CD14-positive monocyte (primary cell): ENCODE measurements around the gene EPAS1. TPM values are rescaled to one million over a fixed set of nuclear protein-coding genes. Genes with fewer than 3 reads are reported as not detected.

ENCODE experiments used
- DNase-seq, 3 donors: peaks; one replicate each; pipeline ENCODE4 v3.0.0-alpha.2; 2011 to 2022
- H2AFZ ChIP-seq: 2 replicates; pipeline ENCODE4 v1.6.0; 2012; ENCODE audit warnings: mild to moderate bottlenecking, low read depth, low read length, inconsistent platforms; ENCODE audit not compliant: insufficient read depth, poor library complexity, severe bottlenecking
- H3K27ac ChIP-seq, 2 donors: 1 replicate in 1 of 2; 2 replicates in 1 of 2; pipeline ENCODE4 v1.5.1; 2012 to 2013; ENCODE audit warnings: low read length in 2 of 2, control low read depth in 1 of 2, inconsistent platforms in 1 of 2, low read depth in 1 of 2, mild to moderate bottlenecking in 1 of 2
- H3K27me3 ChIP-seq, 2 donors: one replicate each; pipeline versions ENCODE4 v1.6.0 to v1.6.1; 2011 to 2013; ENCODE audit warnings: low read length in 2 of 2; ENCODE audit not compliant: control insufficient read depth in 2 of 2, insufficient read depth in 2 of 2
- H3K36me3 ChIP-seq, 2 donors: replicated peaks in 1 of 2; 1 replicate in 1 of 2; 2 replicates in 1 of 2; pipeline versions ENCODE4 v1.5.1 to v1.6.1; 2012 to 2013; ENCODE audit warnings: low read length in 2 of 2, control low read depth in 1 of 2, inconsistent platforms in 1 of 2, mild to moderate bottlenecking in 1 of 2; ENCODE audit not compliant: insufficient read depth in 2 of 2, control insufficient read depth in 1 of 2
- H3K4me1 ChIP-seq, 2 donors: 1 replicate in 1 of 2; 2 replicates in 1 of 2; pipeline versions ENCODE4 v1.5.1 to v1.6.1; 2012 to 2013; ENCODE audit warnings: low read length in 2 of 2, control low read depth in 1 of 2, inconsistent platforms in 1 of 2, mild to moderate bottlenecking in 1 of 2, moderate library complexity in 1 of 2; ENCODE audit not compliant: insufficient read depth in 2 of 2, control insufficient read depth in 1 of 2
- H3K4me2 ChIP-seq: replicated peaks from 2 replicates; pipeline ENCODE3; 2012; ENCODE audit warnings: low read length, moderate library complexity, mild to moderate bottlenecking; ENCODE audit not compliant: poor library complexity, severe bottlenecking; ENCODE audit errors: extremely low read depth
- H3K4me3 ChIP-seq, 3 experiments: fragments of 200-600 bp in 1 of 3; sonication (generic) in 1 of 3; replicated peaks in 1 of 3; 1 replicate in 2 of 3; 2 replicates in 1 of 3; pipeline ENCODE4 v1.5.1; 2011 to 2013; ENCODE audit warnings: low read length in 3 of 3, mild to moderate bottlenecking in 3 of 3, control low read depth in 2 of 3, low read depth in 2 of 3, inconsistent platforms in 1 of 3, moderate library complexity in 1 of 3
- H3K79me2 ChIP-seq: 2 replicates; pipeline ENCODE4 v1.6.0; 2012; ENCODE audit warnings: mild to moderate bottlenecking, control low read depth, inconsistent platforms, low read length, moderate library complexity; ENCODE audit not compliant: insufficient read depth
- H3K9ac ChIP-seq: 2 replicates; pipeline ENCODE4 v1.6.0; 2017; ENCODE audit warnings: low read length, mild to moderate bottlenecking; ENCODE audit not compliant: insufficient read depth, poor library complexity, severe bottlenecking
- H3K9me3 ChIP-seq, 2 donors: replicated peaks in 1 of 2; 1 replicate in 1 of 2; 2 replicates in 1 of 2; pipeline versions ENCODE4 v1.5.1 to v1.6.1; 2012 to 2013; ENCODE audit warnings: low read length in 2 of 2, control low read depth in 1 of 2; ENCODE audit not compliant: control insufficient read depth in 1 of 2, insufficient read depth in 1 of 2
- H4K20me1 ChIP-seq: 2 replicates; pipeline ENCODE4 v1.6.0; 2012; ENCODE audit warnings: mild to moderate bottlenecking, low read length, control low read depth, moderate library complexity; ENCODE audit not compliant: insufficient read depth
- H3K27ac Mint-ChIP-seq, 7 donors: one replicate each; pipeline ENCODE4 v1.8.0; 2020; ENCODE audit warnings: mild to moderate bottlenecking in 7 of 7, mixed read lengths in 7 of 7, moderate library complexity in 6 of 7, inconsistent platforms in 2 of 7
- H3K27me3 Mint-ChIP-seq, 3 donors: one replicate each; pipeline ENCODE4 v1.8.0; 2021 to 2022; ENCODE audit warnings: low read depth in 3 of 3, mild to moderate bottlenecking in 3 of 3, mixed read lengths in 3 of 3, moderate library complexity in 3 of 3, inconsistent platforms in 1 of 3
- H3K36me3 Mint-ChIP-seq, 2 donors: one replicate each; pipeline ENCODE4 v1.8.0; 2020; ENCODE audit warnings: mixed read lengths in 2 of 2, inconsistent platforms in 1 of 2, mild to moderate bottlenecking in 1 of 2
- H3K4me1 Mint-ChIP-seq: one replicate; pipeline ENCODE4 v1.8.0; 2020; ENCODE audit warnings: mild to moderate bottlenecking, mixed read lengths
- H3K4me3 Mint-ChIP-seq, 2 donors: one replicate each; pipeline ENCODE4 v1.8.0; 2020; ENCODE audit warnings: mild to moderate bottlenecking in 2 of 2, mixed read lengths in 2 of 2, moderate library complexity in 1 of 2
- H3K9me3 Mint-ChIP-seq, 7 donors: one replicate each; pipeline ENCODE4 v1.8.0; 2020 to 2022; ENCODE audit warnings: mixed read lengths in 7 of 7, mild to moderate bottlenecking in 6 of 7, moderate library complexity in 6 of 7, inconsistent platforms in 2 of 7
- CTCF ChIP-seq: fragments of 200-600 bp; IDR thresholded peaks from one replicate; pipeline ENCODE4 v1.8.0; 2022; ENCODE audit warnings: antibody characterized with exemption, mild to moderate bottlenecking
- WGBS: methylation state at CpG from one replicate; pipeline ENCODE4 v1.1.5; 2013; ENCODE audit warnings: missing lambda C conversion rate; ENCODE audit not compliant: insufficient coverage; 5-methylcytosine and 5-hydroxymethylcytosine counted together
- intact Hi-C, 2 donors: fragments of 100-400 bp; cut with micrococcal nuclease; formaldehyde crosslinking; loops; one replicate each; pipeline versions ENCODE4 v1.15.0 to v1.15.1; 2023
- polyA plus RNA-seq, 3 donors: library from polyadenylated mRNA; depleted of rRNA in 1 of 3; unstranded in 2 of 3; stranded (reverse) in 1 of 3; fragments of 300-500 nt in 2 of 3; fragments of >200 nt in 1 of 3; fragmentation: Illumina TruSeq in 2 of 3; gene quantifications; 1 replicate in 2 of 3; 2 replicates in 1 of 3; pipeline ENCODE4 v1.2.3, GENCODE V29; 2012 to 2021

The EPAS1 gene
- polyA plus RNA-seq, 3 donors: 0.11 to 1.0 (median 0.88) TPM

GRCh38 chr2:46258937-46259776, 38.0 kb upstream of the EPAS1 start:
- Histone ChIP-seq H3K9me3 (no peaks in the 10 kb centered on the region), H4K20me1 (no peaks in the 10 kb centered on the region), H3K9ac (no peak overlapping the region), H2AFZ (no peak overlapping the region), H3K27ac (no peak overlapping the region), H3K4me1 (peaks cover 10 to 23% of the 10 kb centered on the region in 2 donors), H3K27me3 (no peaks in the 10 kb centered on the region), H3K36me3 (no peaks in the 10 kb centered on the region), H3K79me2 (no peaks in the 10 kb centered on the region), H3K4me2 (no peak overlapping the region), H3K4me3 (no peak overlapping the region)
- no peak for DNase-seq
- H3K4me1 Mint-ChIP-seq: peaks cover 20% of the 10 kb centered on the region
- no peak overlapping the region for H3K4me3 Mint-ChIP-seq
- H3K9me3 Mint-ChIP-seq: peaks cover 0 to 3% (median 0%) of the 10 kb centered on the region in 7 donors
- peaks cover 0 to 3% (median 0%) of the 10 kb centered on the region in 3 donors for H3K27me3 Mint-ChIP-seq
- 75% methylated on average over 4 of the region's 5 CpGs for WGBS
- H3K27ac Mint-ChIP-seq: no peak overlapping the region
- TF ChIP-seq CTCF: no peak
- H3K36me3 Mint-ChIP-seq: peaks cover 0 to 2% of the 10 kb centered on the region in 2 donors
- intact Hi-C loops: no loop called here

DNA sequence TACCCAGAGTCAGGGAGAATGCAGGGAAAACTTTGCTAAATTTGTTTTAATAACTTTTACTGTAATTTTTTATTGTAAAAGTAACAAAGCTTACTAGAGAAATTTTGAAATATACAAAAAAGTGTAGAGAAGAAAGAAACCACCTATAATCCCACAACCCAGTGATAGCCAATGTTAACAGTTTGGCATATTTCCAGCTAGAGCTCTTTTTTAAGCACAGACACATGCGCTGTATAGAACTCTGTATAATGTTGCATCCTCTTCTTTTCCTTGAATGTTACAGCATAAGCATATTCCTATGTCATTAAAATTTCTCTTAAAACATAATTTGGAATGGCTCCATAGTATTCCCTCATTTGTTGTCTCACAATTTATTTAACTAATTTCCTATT, 37.4 kb upstream of the EPAS1 start:
- WGBS: no CpG with 5 or more reads among the region's 1 CpG
- Histone ChIP-seq H3K4me2 (no peak overlapping the region), H3K27ac (no peak overlapping the region), H3K4me1 (peaks cover 10 to 23% of the 10 kb centered on the region in 2 donors), H3K9me3 (no peaks in the 10 kb centered on the region), H3K9ac (no peak overlapping the region), H3K4me3 (no peak overlapping the region), H4K20me1 (no peaks in the 10 kb centered on the region), H3K27me3 (no peaks in the 10 kb centered on the region), H3K36me3 (no peaks in the 10 kb centered on the region), H2AFZ (no peak overlapping the region), H3K79me2 (no peaks in the 10 kb centered on the region)
- peaks cover 0 to 3% (median 0%) of the 10 kb centered on the region in 7 donors for H3K9me3 Mint-ChIP-seq
- no peak overlapping the region for H3K27ac Mint-ChIP-seq
- H3K4me3 Mint-ChIP-seq: no peak overlapping the region
- H3K27me3 Mint-ChIP-seq: peaks cover 0 to 3% (median 0%) of the 10 kb centered on the region in 3 donors
- no peak for TF ChIP-seq CTCF
- peaks cover 0 to 2% of the 10 kb centered on the region in 2 donors for H3K36me3 Mint-ChIP-seq
- intact Hi-C loops: no loop called here
- DNase-seq: no peak
- peaks cover 20% of the 10 kb centered on the region for H3K4me1 Mint-ChIP-seq
